ENCODE measurements around the gene GRAP2. TPM values are rescaled to one million over a fixed set of nuclear protein-coding genes. Genes with fewer than 3 reads are reported as not detected.

GRAP2 gene
- total RNA-seq, 1 donor from 2014 or later: 12.3 TPM

- no peaks in the 10 kb centered on the region for H3K4me1 ChIP-seq
- no peak for TF ChIP-seq POLR2AphosphoS5 (IDR thresholded peaks at IDR 0.05; ENCODE audit: insufficient read depth in 1 of 2, low read depth in 1 of 2)
- TF ChIP-seq POLR2A (IDR thresholded peaks at IDR 0.05): no peak
- TF ChIP-seq, protein P1, sequence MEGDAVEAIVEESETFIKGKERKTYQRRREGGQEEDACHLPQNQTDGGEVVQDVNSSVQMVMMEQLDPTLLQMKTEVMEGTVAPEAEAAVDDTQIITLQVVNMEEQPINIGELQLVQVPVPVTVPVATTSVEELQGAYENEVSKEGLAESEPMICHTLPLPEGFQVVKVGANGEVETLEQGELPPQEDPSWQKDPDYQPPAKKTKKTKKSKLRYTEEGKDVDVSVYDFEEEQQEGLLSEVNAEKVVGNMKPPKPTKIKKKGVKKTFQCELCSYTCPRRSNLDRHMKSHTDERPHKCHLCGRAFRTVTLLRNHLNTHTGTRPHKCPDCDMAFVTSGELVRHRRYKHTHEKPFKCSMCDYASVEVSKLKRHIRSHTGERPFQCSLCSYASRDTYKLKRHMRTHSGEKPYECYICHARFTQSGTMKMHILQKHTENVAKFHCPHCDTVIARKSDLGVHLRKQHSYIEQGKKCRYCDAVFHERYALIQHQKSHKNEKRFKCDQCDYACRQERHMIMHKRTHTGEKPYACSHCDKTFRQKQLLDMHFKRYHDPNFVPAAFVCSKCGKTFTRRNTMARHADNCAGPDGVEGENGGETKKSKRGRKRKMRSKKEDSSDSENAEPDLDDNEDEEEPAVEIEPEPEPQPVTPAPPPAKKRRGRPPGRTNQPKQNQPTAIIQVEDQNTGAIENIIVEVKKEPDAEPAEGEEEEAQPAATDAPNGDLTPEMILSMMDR (IDR thresholded peaks at IDR 0.05): no peak
- intact Hi-C loops (cut with DNase I): loop anchor here (10.0 kb wide), 1 partner anchor 695 kb away; no protein-coding TSS in a partner anchor
- no peaks in the 10 kb centered on the region for H3K27me3 ChIP-seq
- DNase-seq (ENCODE audit: extremely low spot score in 2 of 2): no peak
- H3K9me3 ChIP-seq: no peaks in the 10 kb centered on the region
- H3K27ac ChIP-seq: no peak overlapping the region
- no peak overlapping the region for H3K4me3 ChIP-seq
- no peaks in the 10 kb centered on the region for H3K36me3 ChIP-seq
Measured at GRCh38 chr22:39979458-39979857, 78.6 kb downstream of the GRAP2 start.

DNA sequence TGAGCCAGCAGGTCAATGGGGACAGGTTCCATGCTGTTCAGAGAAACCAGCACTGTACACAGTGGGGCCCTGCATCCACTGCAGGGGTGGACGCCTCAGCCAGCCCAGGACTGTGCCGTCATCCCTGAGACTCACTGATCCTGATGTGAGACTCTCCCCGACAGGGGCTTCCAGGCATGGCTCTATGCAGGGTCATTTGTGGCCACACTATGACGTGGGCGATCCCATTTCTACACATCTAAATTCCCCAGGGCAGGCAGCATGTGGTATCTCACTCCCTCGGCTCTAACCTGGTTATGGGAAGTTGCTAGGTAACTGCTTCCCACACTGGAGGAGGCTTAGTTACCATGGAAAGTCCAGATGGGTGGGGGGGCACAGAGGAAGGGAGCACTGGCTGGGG lies 79.7 kb downstream of the GRAP2 start:
- TF ChIP-seq POLR2A (IDR thresholded peaks at IDR 0.05) (no peak), POLR2AphosphoS5 (IDR thresholded peaks at IDR 0.05; ENCODE audit: insufficient read depth in 1 of 2, low read depth in 1 of 2) (no peak)
- TF ChIP-seq, protein P1 (IDR thresholded peaks at IDR 0.05): no peak
- Histone ChIP-seq H3K4me1 (no peaks in the 10 kb centered on the region), H3K4me3 (no peak overlapping the region), H3K36me3 (no peaks in the 10 kb centered on the region), H3K27me3 (no peaks in the 10 kb centered on the region), H3K27ac (no peak overlapping the region), H3K9me3 (no peaks in the 10 kb centered on the region)
- intact Hi-C loops (cut with DNase I): no loop called here
- DNase-seq (ENCODE audit: extremely low spot score in 2 of 2): no peak

GRCh38 chr22:39983346-39983745 lies 82.5 kb downstream of the GRAP2 start:
- no peaks in the 10 kb centered on the region for H3K9me3 ChIP-seq
- H3K4me1 ChIP-seq: no peaks in the 10 kb centered on the region
- DNase-seq (ENCODE audit: extremely low spot score in 2 of 2): no peak
- H3K36me3 ChIP-seq: no peaks in the 10 kb centered on the region
- H3K27me3 ChIP-seq: no peaks in the 10 kb centered on the region
- peak overlapping the region; percentile 21 for H3K27ac ChIP-seq
- intact Hi-C loops (cut with DNase I): no loop called here
- TF ChIP-seq POLR2A (IDR thresholded peaks at IDR 0.05) (no peak), POLR2AphosphoS5 (IDR thresholded peaks at IDR 0.05; ENCODE audit: insufficient read depth in 1 of 2, low read depth in 1 of 2) (no peak)
- TF ChIP-seq, protein P1 (IDR thresholded peaks at IDR 0.05): no peak
- no peak overlapping the region for H3K4me3 ChIP-seq

DNA sequence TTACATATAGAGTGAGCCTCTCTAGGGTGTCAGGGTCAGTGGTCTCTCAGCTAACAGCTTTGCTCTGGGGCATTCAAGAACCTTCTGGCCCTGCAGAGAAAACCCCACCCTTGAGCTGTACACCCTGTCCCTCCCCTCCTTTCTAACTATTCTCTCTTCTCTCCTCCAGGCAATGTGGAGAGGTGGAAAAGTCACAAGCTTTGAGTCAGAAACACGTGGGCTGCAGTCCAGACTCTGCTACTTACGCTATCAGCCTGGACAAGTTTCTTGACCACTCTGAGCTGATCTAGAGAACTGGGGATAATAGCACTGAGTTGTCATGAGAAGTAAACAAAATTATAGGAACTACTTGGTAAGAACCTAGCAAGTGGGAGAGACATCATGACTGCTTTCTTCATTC lies 83.1 kb downstream of the GRAP2 start:
- Histone ChIP-seq H3K27ac (peak overlapping the region; percentile 48), H3K27me3 (no peaks in the 10 kb centered on the region), H3K4me1 (no peaks in the 10 kb centered on the region), H3K36me3 (no peaks in the 10 kb centered on the region), H3K9me3 (no peaks in the 10 kb centered on the region), H3K4me3 (no peak overlapping the region)
- DNase-seq (ENCODE audit: extremely low spot score in 2 of 2): no peak
- intact Hi-C loops (cut with DNase I): no loop called here
- TF ChIP-seq POLR2AphosphoS5 (IDR thresholded peaks at IDR 0.05; ENCODE audit: insufficient read depth in 1 of 2, low read depth in 1 of 2): peak in 1 of 2 donors; percentile 68
- TF ChIP-seq, protein P1 (IDR thresholded peaks at IDR 0.05): no peak
- no peak for TF ChIP-seq POLR2A (IDR thresholded peaks at IDR 0.05)

GRCh38 chr22:39984746-39985145 lies 83.9 kb downstream of the GRAP2 start:
- TF ChIP-seq POLR2A (IDR thresholded peaks at IDR 0.05): no peak
- TF ChIP-seq, protein P1 (IDR thresholded peaks at IDR 0.05): no peak
- TF ChIP-seq POLR2AphosphoS5 (IDR thresholded peaks at IDR 0.05; ENCODE audit: insufficient read depth in 1 of 2, low read depth in 1 of 2): no peak
- Histone ChIP-seq H3K4me1 (no peaks in the 10 kb centered on the region), H3K27ac (peak overlapping the region; percentile 48), H3K27me3 (no peaks in the 10 kb centered on the region), H3K36me3 (no peaks in the 10 kb centered on the region), H3K4me3 (no peak overlapping the region), H3K9me3 (no peaks in the 10 kb centered on the region)
- intact Hi-C loops (cut with DNase I): no loop called here
- DNase-seq (ENCODE audit: extremely low spot score in 2 of 2): no peak

All from vagina (tissue), 2 donors.